HepG2 (cell line): Measurements from ENCODE around the gene MAN1B1. TPM values are rescaled to one million over a fixed set of nuclear protein-coding genes. Genes with fewer than 3 reads are reported as not detected.

ENCODE experiments used
- FOXA3 ChIP-seq: IDR thresholded peaks from 2 replicates; pipeline ENCODE4 v1.6.1; 2016; ENCODE audit warnings: missing genetic modification reagents, missing compliant biosample characterization
- HES4 ChIP-seq: sonication (generic); formaldehyde crosslinking; IDR thresholded peaks from 2 replicates; pipeline ENCODE4 v1.9.0; 2021; ENCODE audit warnings: mild to moderate bottlenecking, missing genetic modification reagents, borderline replicate concordance
- SUZ12 ChIP-seq: fragments of 150-350 bp; IDR thresholded peaks from 2 replicates; pipeline ENCODE4 v1.6.1; 2014; ENCODE audit warnings: low read depth, low read length
- TBX3 ChIP-seq: fragments of 450-650 bp; IDR thresholded peaks from 2 replicates; pipeline ENCODE4 v1.6.1; 2017; ENCODE audit warnings: antibody characterized with exemption, mild to moderate bottlenecking, inconsistent platforms, borderline replicate concordance
- ZBTB26 ChIP-seq: IDR thresholded peaks from 2 replicates; pipeline ENCODE4 v1.6.1; 2016; ENCODE audit warnings: missing compliant biosample characterization, missing genetic modification reagents, borderline replicate concordance
- ZBTB38 ChIP-seq: sonication (generic); formaldehyde crosslinking; IDR thresholded peaks from 2 replicates; pipeline ENCODE4 v1.5.1; 2020; ENCODE audit warnings: mild to moderate bottlenecking, missing genetic modification reagents
- ZBTB49 ChIP-seq: sonication (generic); formaldehyde crosslinking; IDR thresholded peaks from 2 replicates; pipeline ENCODE4 v1.4.0; 2020; ENCODE audit warnings: missing genetic modification reagents, borderline replicate concordance
- ZNF12 ChIP-seq: sonication (generic); formaldehyde crosslinking; IDR thresholded peaks from 2 replicates; pipeline ENCODE4 v1.5.0; 2020; ENCODE audit warnings: missing genetic modification reagents
- ZNF205 ChIP-seq: IDR thresholded peaks from 2 replicates; pipeline ENCODE4 v1.6.1; 2018; ENCODE audit warnings: missing biosample characterization, missing genetic modification reagents
- ZNF235 ChIP-seq: sonication (generic); formaldehyde crosslinking; IDR thresholded peaks from 2 replicates; pipeline ENCODE4 v1.8.1; 2023; ENCODE audit warnings: mild to moderate bottlenecking, missing genetic modification reagents, borderline replicate concordance
- ZNF766 ChIP-seq: sonication (generic); formaldehyde crosslinking; IDR thresholded peaks from 2 replicates; pipeline ENCODE4 v1.5.0; 2020; ENCODE audit warnings: missing genetic modification reagents, borderline replicate concordance
- polyA plus RNA-seq, 8 experiments: library from polyadenylated mRNA; depleted of rRNA in 3 of 8; stranded (reverse) in 7 of 8; unstranded in 1 of 8; fragments of >200 nt; fragmentation: Illumina TruSeq in 4 of 8; extraction: Trizol in 4 of 8; gene quantifications; 2 replicates each; pipeline versions ENCODE4 v1.2.1 to v1.2.3, GENCODE V29; 2011 to 2016; ENCODE audit warnings: low read depth in 4 of 8, missing spikeins in 1 of 8, mixed read lengths in 1 of 8; ENCODE audit not compliant: insufficient read depth in 1 of 8
- total RNA-seq, 5 experiments: library from RNA; depleted of rRNA; stranded (reverse); fragments of >200 nt; fragmentation: Illumina TruSeq; extraction: Trizol; gene quantifications; 2 replicates each; pipeline ENCODE4 v1.2.3, GENCODE V29; 2016; ENCODE audit warnings: low read depth in 1 of 5
- TF ChIP-seq, protein P1 (sequence below): IDR thresholded peaks from 2 replicates; pipeline ENCODE4 v1.6.1; 2016; ENCODE audit warnings: low read depth, missing genetic modification reagents, missing compliant biosample characterization
- TF ChIP-seq, protein P2 (sequence below): sonication (generic); formaldehyde crosslinking; IDR thresholded peaks from 2 replicates; pipeline ENCODE4 v1.5.0; 2020; ENCODE audit warnings: mild to moderate bottlenecking, missing genetic modification reagents
- TF ChIP-seq, protein P3 (sequence below): sonication (generic); formaldehyde crosslinking; IDR thresholded peaks from 2 replicates; pipeline ENCODE4 v1.8.0; 2023; ENCODE audit warnings: mild to moderate bottlenecking, missing genetic modification reagents

The MAN1B1 gene
- total and polyA plus RNA-seq, 2 of the 13 experiments (the other 11 are each of a cell fraction or from before 2014, with no cell fraction given) = 48.9 to 59.5 TPM

DNA sequence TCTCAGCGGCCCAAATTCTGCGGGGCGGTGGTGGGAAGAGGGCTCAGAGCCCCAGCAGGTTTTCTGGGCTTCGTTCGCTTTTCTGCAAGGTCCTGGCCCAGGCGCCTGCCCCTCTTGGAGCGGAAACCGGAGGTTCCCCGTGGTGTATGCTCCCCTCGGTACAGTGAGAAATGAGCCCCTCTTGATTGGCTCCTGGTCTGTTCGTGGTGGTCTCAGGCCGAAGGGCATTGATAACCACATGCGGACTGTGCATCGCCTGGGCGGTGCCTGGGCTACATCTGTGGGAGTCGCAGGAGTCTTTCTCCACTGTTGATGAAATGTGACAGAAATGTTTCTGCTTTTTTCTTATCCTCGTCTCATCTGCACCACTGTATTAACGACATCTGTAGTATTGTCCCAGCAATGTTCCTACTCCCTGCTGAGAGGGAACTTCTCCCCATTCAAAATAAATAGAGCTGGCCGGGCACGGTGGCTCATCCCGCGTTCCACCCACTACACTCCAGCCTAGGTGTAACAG lies 682 bp downstream of the MAN1B1 start (continued):
- TF ChIP-seq, protein P1, sequence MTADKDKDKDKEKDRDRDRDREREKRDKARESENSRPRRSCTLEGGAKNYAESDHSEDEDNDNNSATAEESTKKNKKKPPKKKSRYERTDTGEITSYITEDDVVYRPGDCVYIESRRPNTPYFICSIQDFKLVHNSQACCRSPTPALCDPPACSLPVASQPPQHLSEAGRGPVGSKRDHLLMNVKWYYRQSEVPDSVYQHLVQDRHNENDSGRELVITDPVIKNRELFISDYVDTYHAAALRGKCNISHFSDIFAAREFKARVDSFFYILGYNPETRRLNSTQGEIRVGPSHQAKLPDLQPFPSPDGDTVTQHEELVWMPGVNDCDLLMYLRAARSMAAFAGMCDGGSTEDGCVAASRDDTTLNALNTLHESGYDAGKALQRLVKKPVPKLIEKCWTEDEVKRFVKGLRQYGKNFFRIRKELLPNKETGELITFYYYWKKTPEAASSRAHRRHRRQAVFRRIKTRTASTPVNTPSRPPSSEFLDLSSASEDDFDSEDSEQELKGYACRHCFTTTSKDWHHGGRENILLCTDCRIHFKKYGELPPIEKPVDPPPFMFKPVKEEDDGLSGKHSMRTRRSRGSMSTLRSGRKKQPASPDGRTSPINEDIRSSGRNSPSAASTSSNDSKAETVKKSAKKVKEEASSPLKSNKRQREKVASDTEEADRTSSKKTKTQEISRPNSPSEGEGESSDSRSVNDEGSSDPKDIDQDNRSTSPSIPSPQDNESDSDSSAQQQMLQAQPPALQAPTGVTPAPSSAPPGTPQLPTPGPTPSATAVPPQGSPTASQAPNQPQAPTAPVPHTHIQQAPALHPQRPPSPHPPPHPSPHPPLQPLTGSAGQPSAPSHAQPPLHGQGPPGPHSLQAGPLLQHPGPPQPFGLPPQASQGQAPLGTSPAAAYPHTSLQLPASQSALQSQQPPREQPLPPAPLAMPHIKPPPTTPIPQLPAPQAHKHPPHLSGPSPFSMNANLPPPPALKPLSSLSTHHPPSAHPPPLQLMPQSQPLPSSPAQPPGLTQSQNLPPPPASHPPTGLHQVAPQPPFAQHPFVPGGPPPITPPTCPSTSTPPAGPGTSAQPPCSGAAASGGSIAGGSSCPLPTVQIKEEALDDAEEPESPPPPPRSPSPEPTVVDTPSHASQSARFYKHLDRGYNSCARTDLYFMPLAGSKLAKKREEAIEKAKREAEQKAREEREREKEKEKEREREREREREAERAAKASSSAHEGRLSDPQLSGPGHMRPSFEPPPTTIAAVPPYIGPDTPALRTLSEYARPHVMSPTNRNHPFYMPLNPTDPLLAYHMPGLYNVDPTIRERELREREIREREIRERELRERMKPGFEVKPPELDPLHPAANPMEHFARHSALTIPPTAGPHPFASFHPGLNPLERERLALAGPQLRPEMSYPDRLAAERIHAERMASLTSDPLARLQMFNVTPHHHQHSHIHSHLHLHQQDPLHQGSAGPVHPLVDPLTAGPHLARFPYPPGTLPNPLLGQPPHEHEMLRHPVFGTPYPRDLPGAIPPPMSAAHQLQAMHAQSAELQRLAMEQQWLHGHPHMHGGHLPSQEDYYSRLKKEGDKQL (CRISPR knock-in tag) = no peak
- TF ChIP-seq ZBTB38 (CRISPR knock-in tag) (0 out of 2 replicates have a peak, but pooled peaks have one; percentile 9), ZBTB26 (CRISPR knock-in tag) (no peak), FOXA3 (CRISPR knock-in tag) (no peak), ZNF235 (0 out of 2 replicates have a peak, but pooled peaks have one; percentile 2), ZBTB49 (no peak), ZNF766 (CRISPR knock-in tag) (no peak), SUZ12 (no peak), ZNF205 (CRISPR knock-in tag) (no peak), ZNF12 (CRISPR knock-in tag) (no peak), HES4 (CRISPR knock-in tag) (peak; percentile 4; the same call in 1 of the 2 replicates), TBX3 (no peak)
- TF ChIP-seq, protein P2, sequence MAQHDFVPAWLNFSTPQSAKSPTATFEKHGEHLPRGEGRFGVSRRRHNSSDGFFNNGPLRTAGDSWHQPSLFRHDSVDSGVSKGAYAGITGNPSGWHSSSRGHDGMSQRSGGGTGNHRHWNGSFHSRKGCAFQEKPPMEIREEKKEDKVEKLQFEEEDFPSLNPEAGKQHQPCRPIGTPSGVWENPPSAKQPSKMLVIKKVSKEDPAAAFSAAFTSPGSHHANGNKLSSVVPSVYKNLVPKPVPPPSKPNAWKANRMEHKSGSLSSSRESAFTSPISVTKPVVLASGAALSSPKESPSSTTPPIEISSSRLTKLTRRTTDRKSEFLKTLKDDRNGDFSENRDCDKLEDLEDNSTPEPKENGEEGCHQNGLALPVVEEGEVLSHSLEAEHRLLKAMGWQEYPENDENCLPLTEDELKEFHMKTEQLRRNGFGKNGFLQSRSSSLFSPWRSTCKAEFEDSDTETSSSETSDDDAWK (CRISPR knock-in tag) = no peak
- TF ChIP-seq, protein P3, sequence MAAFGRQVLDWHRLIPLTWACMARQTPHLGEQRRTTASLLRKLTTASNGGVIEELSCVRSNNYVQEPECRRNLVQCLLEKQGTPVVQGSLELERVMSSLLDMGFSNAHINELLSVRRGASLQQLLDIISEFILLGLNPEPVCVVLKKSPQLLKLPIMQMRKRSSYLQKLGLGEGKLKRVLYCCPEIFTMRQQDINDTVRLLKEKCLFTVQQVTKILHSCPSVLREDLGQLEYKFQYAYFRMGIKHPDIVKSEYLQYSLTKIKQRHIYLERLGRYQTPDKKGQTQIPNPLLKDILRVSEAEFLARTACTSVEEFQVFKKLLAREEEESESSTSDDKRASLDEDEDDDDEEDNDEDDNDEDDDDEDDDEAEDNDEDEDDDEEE (CRISPR knock-in tag) = peak; percentile 4; the same call in 1 of the 2 replicates
